K562 (cell line): ENCODE data around the gene PRRC2A. TPM values are rescaled to one million over a fixed set of nuclear protein-coding genes. Genes with fewer than 3 reads are reported as not detected.

Experiments used
- HINFP ChIP-seq: fragments of 450-650 bp; conservative IDR thresholded peaks from 2 replicates; pipeline ENCODE4 v1.6.1; 2016; ENCODE audit warnings: missing genetic modification characterization, low read depth, mild to moderate bottlenecking, control low read depth, missing compliant biosample characterization
- PHF21A ChIP-seq: fragments of 450-650 bp; IDR thresholded peaks from 2 replicates; pipeline ENCODE4 v1.6.1; 2017; ENCODE audit warnings: low read depth, borderline replicate concordance
- POLR2AphosphoS5 ChIP-seq: IDR thresholded peaks from 2 replicates; pipeline ENCODE4 v1.6.1; 2011; ENCODE audit warnings: mild to moderate bottlenecking, low read depth, low read length, moderate library complexity; ENCODE audit not compliant: control insufficient read depth, insufficient read depth
- RBFOX2 ChIP-seq: fragments of 200-400 bp; formaldehyde crosslinking; IDR thresholded peaks from 2 replicates; pipeline ENCODE4 v1.6.1; 2017; ENCODE audit warnings: low read depth, mild to moderate bottlenecking, low read length, moderate library complexity
- REST ChIP-seq, 2 experiments: fragments of 450-650 bp; formaldehyde crosslinking in 1 of 2; IDR thresholded peaks; 2 replicates each; pipeline versions ENCODE4 v1.4.0 to v1.6.1; 2014 to 2020; ENCODE audit warnings: mild to moderate bottlenecking in 2 of 2, borderline replicate concordance in 1 of 2, low read depth in 1 of 2
- SIN3A ChIP-seq, 2 experiments: fragments of 150-350 bp in 1 of 2; IDR thresholded peaks; 2 replicates each; pipeline ENCODE4 v1.6.1; 2011 to 2016; ENCODE audit warnings: borderline replicate concordance in 2 of 2, low read depth in 2 of 2, low read length in 2 of 2, mild to moderate bottlenecking in 2 of 2, moderate library complexity in 2 of 2; ENCODE audit not compliant: control insufficient read depth in 1 of 2
- ZBTB17 ChIP-seq: fragments of 450-650 bp; formaldehyde crosslinking; IDR thresholded peaks from 2 replicates; pipeline ENCODE4 v1.4.0; 2020; ENCODE audit warnings: mild to moderate bottlenecking
- ZC3H4 ChIP-seq: sonication (generic); formaldehyde crosslinking; IDR thresholded peaks from 2 replicates; pipeline ENCODE4 v1.9.0; 2021; ENCODE audit warnings: missing genetic modification reagents, borderline replicate concordance
- ZC3H8 ChIP-seq: fragments of 450-650 bp; IDR thresholded peaks from 2 replicates; pipeline ENCODE4 v1.6.1; 2017
- ZNF224 ChIP-seq: sonication (generic); formaldehyde crosslinking; IDR thresholded peaks from 2 replicates; pipeline ENCODE4 v1.8.0; 2022; ENCODE audit warnings: mild to moderate bottlenecking, missing genetic modification reagents
- ZNF384 ChIP-seq: IDR thresholded peaks from 2 replicates; pipeline ENCODE4 v1.6.1; 2012; ENCODE audit warnings: low read depth, low read length, improper control_type of control experiment
- ZNF586 ChIP-seq: fragments of 450-650 bp; formaldehyde crosslinking; conservative IDR thresholded peaks from 2 replicates; pipeline ENCODE4 v1.4.0; 2020; ENCODE audit warnings: mild to moderate bottlenecking, moderate library complexity
- ZNF717 ChIP-seq: fragments of 250-450 bp; sonication (Bioruptor Pico); IDR thresholded peaks from 2 replicates; pipeline ENCODE4 v1.5.0; 2021
- ZNF77 ChIP-seq: fragments of 250-450 bp; sonication (Bioruptor Pico); IDR thresholded peaks from 2 replicates; pipeline ENCODE4 v1.5.0; 2020
- polyA plus RNA-seq, 8 experiments: library from polyadenylated mRNA; depleted of rRNA in 4 of 8; stranded (reverse) in 5 of 8; unstranded in 3 of 8; fragments of >200 nt; fragmentation: Nextera tagmentation in 2 of 8; fragmentation: Illumina TruSeq in 1 of 8; extraction: Ambion mirVana in 2 of 8; extraction: Trizol in 1 of 8; gene quantifications; 2 replicates each; pipeline versions ENCODE4 v1.2.1 to v1.2.3, GENCODE V29; 2011 to 2014; ENCODE audit warnings: inconsistent platforms in 1 of 8, missing spikeins in 1 of 8
- total RNA-seq, 7 experiments: library from RNA; depleted of rRNA in 6 of 7; stranded (reverse); fragments of >200 nt in 6 of 7; fragmentation: Illumina TruSeq in 2 of 7; extraction: Trizol in 2 of 7; gene quantifications; 2 replicates each; pipeline versions ENCODE4 v1.2.1 to v1.2.3, GENCODE V29; 2011 to 2021; ENCODE audit warnings: low replicate concordance in 1 of 7
- TF ChIP-seq, protein P1 (sequence below): sonication (generic); formaldehyde crosslinking; IDR thresholded peaks from 2 replicates; pipeline ENCODE4 v1.8.0; 2022; ENCODE audit warnings: mild to moderate bottlenecking, missing genetic modification reagents

PRRC2A gene
- total and polyA plus RNA-seq, 9 of the 15 experiments (the other 6 are each of a cell fraction or from before 2014, with no cell fraction given) = 1.0 to 332 (median 63.0) TPM

- TF ChIP-seq HINFP (tag) (no peak), PHF21A (no peak), RBFOX2 (no peak; the same call in 1 of the 2 replicates), ZNF224 (CRISPR knock-in tag) (peak; percentile 33; the same call in 1 of the 2 replicates), ZC3H4 (CRISPR knock-in tag) (no peak), SIN3A (IDR thresholded peaks at IDR 0.05; ENCODE audit: borderline replicate concordance in 2 of 2, control insufficient read depth in 1 of 2, low read depth in 2 of 2, low read length in 2 of 2) (no peak), ZBTB17 (CRISPR knock-in tag) (no peak), POLR2AphosphoS5 (peak; percentile 35; the same call in 1 of the 2 replicates), ZNF586 (CRISPR knock-in tag) (no peak), ZNF77 (CRISPR knock-in tag) (no peak), ZNF384 (no peak), ZC3H8 (no peak), REST (IDR thresholded peaks at IDR 0.05; ENCODE audit: borderline replicate concordance) (no peak), REST (CRISPR knock-in tag; IDR thresholded peaks at IDR 0.05; ENCODE audit: low read depth) (no peak), ZNF717 (CRISPR knock-in tag) (no peak)
- TF ChIP-seq, protein P1, sequence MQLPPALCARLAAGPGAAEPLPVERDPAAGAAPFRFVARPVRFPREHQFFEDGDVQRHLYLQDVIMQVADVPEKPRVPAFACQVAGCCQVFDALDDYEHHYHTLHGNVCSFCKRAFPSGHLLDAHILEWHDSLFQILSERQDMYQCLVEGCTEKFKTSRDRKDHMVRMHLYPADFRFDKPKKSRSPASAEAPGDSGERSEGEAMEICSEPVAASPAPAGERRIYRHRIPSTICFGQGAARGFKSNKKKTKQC = no peak
Observed at GRCh38 chr6:31630177-31630934, 9.8 kb downstream of the PRRC2A start (continued).
